Endothelial cell of umbilical vein (primary cell): ENCODE measurements around the gene PPIE. TPM values are rescaled to one million over a fixed set of nuclear protein-coding genes. Genes with fewer than 3 reads are reported as not detected.

Source experiments
- BruUV-seq: library from RNA; stranded (reverse); fragments of 400-500 nt; replicated peaks from 2 replicates; lab custom pipeline; 2021; lab: Mats Ljungman, UMichigan
- CTCF ChIA-PET: fragments of 300-600, 350-600 bp; sonication (Branson Sonifier 250); formaldehyde crosslinking; loops from one replicate; lab custom pipeline; 2021; ENCODE audit warnings: antibody characterized with exemption, inconsistent platforms; lab: Charles Lee
- POLR2A ChIA-PET: fragments of 300-600, 350-600 bp; sonication (Branson Sonifier 250); formaldehyde crosslinking; loops from one replicate; lab custom pipeline; 2021; ENCODE audit warnings: antibody characterized with exemption, inconsistent platforms; lab: Charles Lee
- DNase-seq: peaks from one replicate; pipeline ENCODE4 v3.0.0-alpha.2; 2011; ENCODE audit warnings: low read depth, low spot score
- FAIRE-seq: peaks from 2 replicates; lab custom pipeline; 2011; peaks lifted over from hg19 to GRCh38; lab: Jason Lieb, UNC
- H2AFZ ChIP-seq: 2 replicates; pipeline ENCODE4 v1.6.0; 2012; ENCODE audit warnings: low read depth, low read length, control low read depth, inconsistent platforms
- H3K27ac ChIP-seq: 2 replicates; pipeline ENCODE4 v1.5.1; 2011; ENCODE audit warnings: low read depth, mild to moderate bottlenecking, control low read depth, low read length, moderate library complexity; ENCODE audit not compliant: insufficient read depth
- H3K27me3 ChIP-seq, 2 experiments: 2 replicates each; pipeline versions ENCODE4 v1.6.0 to v1.6.1; 2011; ENCODE audit warnings: low read length in 2 of 2, mixed read lengths in 1 of 2; ENCODE audit not compliant: control insufficient read depth in 2 of 2, insufficient read depth in 2 of 2
- H3K36me3 ChIP-seq, 2 experiments: 2 replicates in 1 of 2; 3 replicates in 1 of 2; pipeline ENCODE4 v1.5.1; 2011; ENCODE audit warnings: low read length in 2 of 2, mild to moderate bottlenecking in 1 of 2, moderate library complexity in 1 of 2; ENCODE audit not compliant: control insufficient read depth in 2 of 2, insufficient read depth in 2 of 2; ENCODE audit errors: extremely low read depth in 1 of 2
- H3K4me1 ChIP-seq: 3 replicates; pipeline ENCODE4 v1.5.1; 2011; ENCODE audit warnings: mild to moderate bottlenecking, low read length; ENCODE audit not compliant: control insufficient read depth, insufficient read depth; ENCODE audit errors: extremely low read depth
- H3K4me2 ChIP-seq: 2 replicates; pipeline ENCODE4 v1.6.1; 2011; ENCODE audit warnings: low read length, control low read depth, mixed read lengths; ENCODE audit not compliant: insufficient read depth
- H3K4me3 ChIP-seq, 3 experiments: fragments of 200-600 bp in 1 of 3; sonication (generic), shearing (Covaris generic) in 1 of 3; replicated peaks in 1 of 3; 2 replicates each; pipeline ENCODE4 v1.5.1; 2011 to 2016; ENCODE audit warnings: control low read depth in 3 of 3, low read length in 3 of 3, mild to moderate bottlenecking in 2 of 3, inconsistent platforms in 1 of 3, low read depth in 1 of 3, moderate library complexity in 1 of 3; ENCODE audit not compliant: insufficient read depth in 1 of 3
- H3K79me2 ChIP-seq: 2 replicates; pipeline ENCODE4 v1.6.0; 2012; ENCODE audit warnings: low read length, inconsistent platforms; ENCODE audit not compliant: control insufficient read depth, insufficient read depth
- H3K9ac ChIP-seq: replicated peaks from 2 replicates; pipeline ENCODE3; 2011; ENCODE audit warnings: low read length, control low read depth; ENCODE audit not compliant: insufficient read depth; ENCODE audit errors: extremely low read depth
- H3K9me1 ChIP-seq: replicated peaks from 3 replicates; pipeline ENCODE4 v1.6.0; 2011; ENCODE audit warnings: mild to moderate bottlenecking, low read length; ENCODE audit not compliant: control insufficient read depth, insufficient read depth; ENCODE audit errors: extremely low read depth
- H3K9me3 ChIP-seq: replicated peaks from 2 replicates; pipeline ENCODE4 v1.5.1; 2012; ENCODE audit warnings: low read length, inconsistent platforms; ENCODE audit not compliant: control insufficient read depth, insufficient read depth
- H4K20me1 ChIP-seq: replicated peaks from 2 replicates; pipeline ENCODE3; 2011; ENCODE audit warnings: mild to moderate bottlenecking, low read length; ENCODE audit not compliant: control insufficient read depth, insufficient read depth; ENCODE audit errors: extremely low read depth
- EZH2 ChIP-seq: IDR thresholded peaks from 2 replicates; pipeline ENCODE4 v1.6.1; 2012; ENCODE audit warnings: borderline replicate concordance, low read depth, mild to moderate bottlenecking, moderate library complexity, low read length, inconsistent platforms; ENCODE audit not compliant: severe bottlenecking
- FOS ChIP-seq: IDR thresholded peaks from 2 replicates; pipeline ENCODE4 v1.6.1; 2011; ENCODE audit warnings: mild to moderate bottlenecking, low read length, moderate library complexity, borderline replicate concordance; ENCODE audit not compliant: insufficient read depth
- GATA2 ChIP-seq: IDR thresholded peaks from 2 replicates; pipeline ENCODE4 v1.7.0; 2011; ENCODE audit warnings: low read depth, mild to moderate bottlenecking, moderate library complexity, mixed read lengths, low read length; ENCODE audit not compliant: insufficient read length, insufficient read depth
- JUN ChIP-seq: IDR thresholded peaks from 2 replicates; pipeline ENCODE4 v1.6.1; 2011; ENCODE audit warnings: borderline replicate concordance, low read depth; ENCODE audit not compliant: insufficient read length, insufficient read depth
- MYC ChIP-seq: IDR thresholded peaks from one replicate; pipeline ENCODE4 v1.6.1; 2011; ENCODE audit warnings: mild to moderate bottlenecking, low read depth, low read length
- POLR2A ChIP-seq: IDR thresholded peaks from 2 replicates; pipeline ENCODE4 v1.6.1; 2012; ENCODE audit warnings: low read depth, mild to moderate bottlenecking, control low read depth, low read length
- POLR2AphosphoS5 ChIP-seq: IDR thresholded peaks from 2 replicates; pipeline ENCODE4 v1.6.1; 2012; ENCODE audit warnings: low read depth, mild to moderate bottlenecking, control low read depth, low read length, moderate library complexity; ENCODE audit not compliant: insufficient read depth
- dilution Hi-C: fragments of 300-500 bp; cut with MboI; formaldehyde crosslinking; loops from one replicate; pipeline ENCODE4 v1.15.0; 2019; ENCODE audit warnings: low sequenced_read_pairs; ENCODE audit not compliant: extremely low pct_ligation_motif_present
- intact Hi-C: fragments of 100-400 bp; cut with micrococcal nuclease; formaldehyde crosslinking; loops from one replicate; pipeline ENCODE4 v1.10.0; 2022
- polyA plus RNA-seq, 4 experiments: library from polyadenylated mRNA; depleted of rRNA in 3 of 4; stranded (reverse) in 3 of 4; unstranded in 1 of 4; fragments of >200 nt; gene quantifications; 2 replicates each; pipeline versions ENCODE4 v1.2.1 to v1.2.3, GENCODE V29; 2011 to 2012; ENCODE audit warnings: missing spikeins in 1 of 4
- total RNA-seq: library from RNA; stranded (reverse); gene quantifications from 2 replicates; pipeline ENCODE4 v1.2.3, GENCODE V29; 2021
- TF ChIP-seq, protein P1 (sequence below): IDR thresholded peaks from 2 replicates; pipeline ENCODE4 v1.6.1; 2011; ENCODE audit not compliant: insufficient read depth, insufficient read length
- TF ChIP-seq, protein P2 (sequence below), 2 donors: IDR thresholded peaks; 1 replicate in 1 of 2; 2 replicates in 1 of 2; pipeline ENCODE4 v1.5.1; 2011; ENCODE audit warnings: low read length in 2 of 2, mild to moderate bottlenecking in 2 of 2, moderate library complexity in 2 of 2, control low read depth in 1 of 2, inconsistent platforms in 1 of 2, low read depth in 1 of 2; ENCODE audit not compliant: insufficient read depth in 1 of 2; ENCODE audit errors: extremely low read depth in 1 of 2

The PPIE gene
- total and polyA plus RNA-seq, 2 donors (not counting 3 experiments of a cell fraction or from before 2014, with no cell fraction given), result 44.4 to 74.9 TPM

DNA sequence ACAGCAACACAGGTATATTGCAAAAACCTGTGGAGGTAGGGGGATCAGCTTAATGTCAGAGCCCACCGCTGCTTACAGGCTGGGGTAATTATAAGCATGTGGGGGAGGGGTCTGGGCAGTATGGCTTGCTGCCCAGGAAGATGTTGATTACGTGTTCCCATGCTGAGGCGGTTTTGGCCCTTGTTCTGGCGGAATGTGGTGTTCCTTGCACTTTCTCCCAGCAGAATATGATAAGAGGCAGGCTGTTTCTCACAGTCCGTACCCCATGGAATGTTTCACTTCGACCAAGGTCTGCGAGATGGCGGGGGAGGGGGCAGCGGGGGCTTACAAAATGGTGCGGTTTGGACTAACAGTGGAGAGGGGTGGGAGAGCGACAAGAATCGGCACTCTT is 37.6 kb upstream of the PPIE start:
- Histone ChIP-seq H3K9ac (no peak overlapping the region), H3K4me1 (no peaks in the 10 kb centered on the region), H3K9me1 (no peaks in the 10 kb centered on the region), H4K20me1 (no peaks in the 10 kb centered on the region), H3K79me2 (no peaks in the 10 kb centered on the region), H3K9me3 (no peaks in the 10 kb centered on the region), H3K4me2 (no peak overlapping the region), H3K36me3 (no peaks in the 10 kb centered on the region), H3K27me3 (peaks cover 31 to 39% of the 10 kb centered on the region in 2 experiments), H3K27ac (no peak overlapping the region), H2AFZ (no peak overlapping the region), H3K4me3 (no peak overlapping the region)
- BruUV-seq, result no TSS peak
- CTCF ChIA-PET, result interaction anchor here (0.6 to 1.5 kb wide), 10 partner anchors 10 to 99 kb away, joined by 3 to 9 read pairs (median 5); partner anchors contain the start of gene HPCAL4
- no peak for DNase-seq
- no peak for TF ChIP-seq GATA2
- no peak for TF ChIP-seq FOS
- no peak for TF ChIP-seq MYC
- TF ChIP-seq, protein P1, sequence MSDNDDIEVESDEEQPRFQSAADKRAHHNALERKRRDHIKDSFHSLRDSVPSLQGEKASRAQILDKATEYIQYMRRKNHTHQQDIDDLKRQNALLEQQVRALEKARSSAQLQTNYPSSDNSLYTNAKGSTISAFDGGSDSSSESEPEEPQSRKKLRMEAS, result no peak
- no peak for TF ChIP-seq POLR2AphosphoS5
- TF ChIP-seq POLR2A, result no peak
- TF ChIP-seq EZH2, result no peak
- TF ChIP-seq, protein P2, sequence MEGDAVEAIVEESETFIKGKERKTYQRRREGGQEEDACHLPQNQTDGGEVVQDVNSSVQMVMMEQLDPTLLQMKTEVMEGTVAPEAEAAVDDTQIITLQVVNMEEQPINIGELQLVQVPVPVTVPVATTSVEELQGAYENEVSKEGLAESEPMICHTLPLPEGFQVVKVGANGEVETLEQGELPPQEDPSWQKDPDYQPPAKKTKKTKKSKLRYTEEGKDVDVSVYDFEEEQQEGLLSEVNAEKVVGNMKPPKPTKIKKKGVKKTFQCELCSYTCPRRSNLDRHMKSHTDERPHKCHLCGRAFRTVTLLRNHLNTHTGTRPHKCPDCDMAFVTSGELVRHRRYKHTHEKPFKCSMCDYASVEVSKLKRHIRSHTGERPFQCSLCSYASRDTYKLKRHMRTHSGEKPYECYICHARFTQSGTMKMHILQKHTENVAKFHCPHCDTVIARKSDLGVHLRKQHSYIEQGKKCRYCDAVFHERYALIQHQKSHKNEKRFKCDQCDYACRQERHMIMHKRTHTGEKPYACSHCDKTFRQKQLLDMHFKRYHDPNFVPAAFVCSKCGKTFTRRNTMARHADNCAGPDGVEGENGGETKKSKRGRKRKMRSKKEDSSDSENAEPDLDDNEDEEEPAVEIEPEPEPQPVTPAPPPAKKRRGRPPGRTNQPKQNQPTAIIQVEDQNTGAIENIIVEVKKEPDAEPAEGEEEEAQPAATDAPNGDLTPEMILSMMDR (IDR thresholded peaks at IDR 0.05; ENCODE audit: extremely low read depth in 1 of 2, insufficient read depth in 1 of 2, low read depth in 1 of 2, low read length in 2 of 2), result no peak
- TF ChIP-seq JUN, result no peak
- POLR2A ChIA-PET, result no interaction called here
- intact Hi-C loops, result no loop called here
- dilution Hi-C loops, result no loop called here
- no peak for FAIRE-seq
